NOMO-1 treated with dmso at 0.1 percent for 144 hours (cell line): ENCODE results near the gene CCNDBP1.

Source experiments
- DNase-seq: peaks from one replicate; lab custom pipeline; 2025; ENCODE audit not compliant: unreplicated experiment; lab: John Stamatoyannopoulos, UW

The CCNDBP1 gene

DNA sequence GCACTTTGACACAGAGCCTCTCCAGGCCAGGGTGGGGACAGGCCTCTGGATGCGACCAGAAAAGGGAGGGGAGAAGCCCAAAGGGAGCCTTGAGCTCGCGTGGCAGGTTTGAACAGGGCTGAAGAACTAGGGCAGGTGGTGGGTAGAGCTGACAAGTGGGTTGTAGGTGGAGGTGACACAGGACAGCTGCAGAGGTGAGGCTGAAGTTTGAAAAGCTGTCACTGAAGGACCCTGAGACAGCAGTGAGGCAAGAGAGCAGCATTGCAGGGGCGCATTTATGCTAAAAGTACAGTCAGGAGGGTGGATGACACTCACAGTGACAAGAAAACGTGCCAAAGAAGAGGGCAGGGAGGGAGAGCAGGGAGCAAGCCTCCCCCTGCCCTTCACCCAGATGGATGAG lies 57.4 kb downstream of the CCNDBP1 start:
- no peak for DNase-seq

DNA sequence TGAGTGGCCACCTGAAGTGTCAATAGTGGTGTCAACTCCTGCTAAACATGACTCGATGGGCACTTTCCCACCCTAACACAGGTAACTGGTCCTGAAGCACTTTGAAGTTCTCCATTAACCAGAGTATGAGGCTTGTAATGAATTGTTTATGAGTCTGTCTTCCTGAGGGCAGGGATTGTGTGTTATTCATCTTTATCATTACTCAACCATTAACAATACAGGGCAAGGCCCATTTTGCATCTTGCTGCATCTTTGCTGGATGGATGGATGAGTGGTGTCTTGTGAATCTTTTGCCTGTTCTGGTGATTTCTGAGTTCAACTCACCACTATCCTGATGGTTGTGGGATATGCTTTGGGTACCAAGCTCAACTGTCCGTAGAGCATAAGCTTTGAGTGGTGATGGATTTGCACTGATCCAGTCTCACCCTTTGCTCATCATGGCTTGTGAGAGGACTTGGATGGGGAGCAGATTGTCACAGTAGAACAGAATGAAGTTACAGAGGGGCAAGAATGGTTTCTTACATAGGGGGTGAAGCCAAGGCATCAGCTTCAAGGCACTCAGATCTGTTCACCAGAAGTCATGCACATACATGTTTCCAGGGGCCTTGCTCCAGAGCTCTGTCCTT lies 57.9 kb downstream of the CCNDBP1 start:
- no peak for DNase-seq

DNA sequence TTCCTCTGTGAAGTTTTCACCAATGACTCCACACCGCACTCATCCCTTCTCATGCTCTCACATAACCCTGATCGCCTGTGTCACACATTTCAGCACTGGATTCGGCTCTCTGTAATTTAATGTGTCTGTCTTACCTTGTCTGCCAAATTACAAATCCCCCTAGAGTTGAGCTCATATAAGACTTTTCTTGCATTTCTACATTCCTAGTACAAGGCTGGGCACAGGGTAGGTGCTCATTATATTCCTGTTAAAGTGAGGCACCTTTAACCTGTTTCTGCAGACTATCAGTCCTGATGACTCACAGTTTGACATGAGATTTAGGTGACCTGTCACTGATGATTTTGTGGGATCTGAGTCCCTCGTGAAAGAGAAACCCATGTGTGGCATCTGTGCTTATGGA lies 58.9 kb downstream of the CCNDBP1 start:
- no peak for DNase-seq

DNA sequence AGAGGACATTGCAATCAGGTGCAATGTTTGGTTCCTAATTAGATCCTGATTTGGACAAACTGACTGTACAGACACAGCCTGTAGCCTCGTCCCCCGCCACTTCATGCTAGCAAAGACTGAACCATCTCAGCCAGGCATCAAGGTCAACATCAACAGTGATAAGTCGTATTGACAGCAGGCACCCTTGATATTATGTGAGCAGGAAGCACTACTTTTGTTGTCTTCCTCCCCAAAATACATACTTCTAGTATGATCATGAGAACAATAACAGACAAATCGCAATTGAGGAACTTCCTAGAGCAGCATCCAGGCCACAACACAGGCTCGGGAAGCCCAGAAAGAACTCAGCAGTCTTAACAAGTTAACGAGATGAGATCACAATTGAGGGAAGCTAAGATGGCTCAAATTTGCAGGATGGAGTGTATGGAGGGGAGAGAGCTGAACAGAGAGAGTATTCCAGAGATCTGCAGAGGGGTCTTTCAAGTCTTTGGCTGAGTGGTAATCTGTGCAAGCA lies 61.1 kb downstream of the CCNDBP1 start:
- DNase-seq, result peak; percentile 31
